A673 (cell line): ENCODE data around the gene PROZ.

ENCODE experiments used
- CTCF ChIP-seq: fragments of 300-800, 200-600 bp; sonication (generic); conservative IDR thresholded peaks from 2 replicates; pipeline ENCODE4 v1.5.1; 2017; ENCODE audit warnings: low read depth, mild to moderate bottlenecking, antibody characterized with exemption, low read length, moderate library complexity, mixed read lengths
- EZH2 ChIP-seq: fragments of 200-600 bp; sonication (generic); IDR thresholded peaks from 2 replicates; pipeline ENCODE4 v1.6.1; 2017; ENCODE audit warnings: borderline replicate concordance, low read depth, mild to moderate bottlenecking, mixed read lengths, antibody characterized with exemption, low read length; ENCODE audit not compliant: poor library complexity, severe bottlenecking

GRCh38 chr13:113169277-113170272 is 11.1 kb downstream of the PROZ start:
- TF ChIP-seq CTCF (no peak), EZH2 (no peak)
